Epidermal melanocyte (primary cell): ENCODE data around the gene CYP19A1.

Experiments
- DNase-seq: peaks from one replicate; pipeline ENCODE4 v3.0.0; 2011; ENCODE audit warnings: low spot score; ENCODE audit not compliant: insufficient read length

The CYP19A1 gene

GRCh38 chr15:51185213-51186159 is 152.9 kb downstream of the CYP19A1 start:
- DNase-seq = no peak

GRCh38 chr15:51184627-51185026 is 153.8 kb downstream of the CYP19A1 start:
- DNase-seq = no peak

GRCh38 chr15:51183076-51183475 is 155.3 kb downstream of the CYP19A1 start:
- no peak for DNase-seq

GRCh38 chr15:51181905-51182304 is 156.5 kb downstream of the CYP19A1 start:
- no peak for DNase-seq

GRCh38 chr15:51181221-51181620 is 157.2 kb downstream of the CYP19A1 start:
- no peak for DNase-seq

GRCh38 chr15:51180534-51180933 is 157.9 kb downstream of the CYP19A1 start:
- DNase-seq = no peak

GRCh38 chr15:51180011-51180410 is 158.4 kb downstream of the CYP19A1 start:
- no peak for DNase-seq

GRCh38 chr15:51172193-51172592 is 166.2 kb downstream of the CYP19A1 start:
- DNase-seq = no peak

GRCh38 chr15:51171634-51171932 is 166.8 kb downstream of the CYP19A1 start:
- DNase-seq = no peak

GRCh38 chr15:51170882-51171633 is 167.3 kb downstream of the CYP19A1 start:
- DNase-seq = no peak

GRCh38 chr15:51168700-51169099 is 169.7 kb downstream of the CYP19A1 start:
- no peak for DNase-seq

GRCh38 chr15:51163843-51164242 is 174.6 kb downstream of the CYP19A1 start:
- no peak for DNase-seq

- peak; percentile 82 for DNase-seq
Observed at GRCh38 chr15:51162865-51163762, 175.3 kb downstream of the CYP19A1 start.

GRCh38 chr15:51161491-51162220 is 176.7 kb downstream of the CYP19A1 start:
- no peak for DNase-seq

GRCh38 chr15:51160484-51160883 is 177.9 kb downstream of the CYP19A1 start:
- DNase-seq = peak; percentile 71
